CD4-positive, alpha-beta T cell treated with Interleukin-15 for 1 hour (primary cell): ENCODE results near the gene NDUFA6.

ENCODE experiments used
- DNase-seq: peaks from one replicate; pipeline ENCODE4 v3.0.0-alpha.2; 2020

NDUFA6 gene

GRCh38 chr22:42069801-42070516, 20.6 kb downstream of the NDUFA6 start:
- DNase-seq, result peak; percentile 23

GRCh38 chr22:42068291-42068690, 22.3 kb downstream of the NDUFA6 start:
- no peak for DNase-seq

- no peak for DNase-seq
Observed at GRCh38 chr22:42067671-42068251, 22.8 kb downstream of the NDUFA6 start.

GRCh38 chr22:42066937-42067336, 23.6 kb downstream of the NDUFA6 start:
- DNase-seq, result no peak

- no peak for DNase-seq
Observed at GRCh38 chr22:42066126-42066761, 24.3 kb downstream of the NDUFA6 start.

GRCh38 chr22:42065438-42066125, 25.0 kb downstream of the NDUFA6 start:
- no peak for DNase-seq

GRCh38 chr22:42064629-42065028, 25.9 kb downstream of the NDUFA6 start:
- DNase-seq, result no peak

- no peak for DNase-seq
Observed at GRCh38 chr22:42062506-42063170, 27.9 kb downstream of the NDUFA6 start.

- no peak for DNase-seq
Observed at GRCh38 chr22:42061041-42061440, 29.5 kb downstream of the NDUFA6 start.

GRCh38 chr22:42060489-42060888, 30.1 kb downstream of the NDUFA6 start:
- no peak for DNase-seq

- DNase-seq, result no peak
Observed at GRCh38 chr22:42056757-42057511, 33.6 kb downstream of the NDUFA6 start.

GRCh38 chr22:42052765-42053164, 37.8 kb downstream of the NDUFA6 start:
- DNase-seq, result no peak

GRCh38 chr22:42050641-42051180, 39.9 kb downstream of the NDUFA6 start:
- DNase-seq, result no peak

GRCh38 chr22:42041784-42042183, 48.8 kb downstream of the NDUFA6 start:
- DNase-seq, result no peak

- DNase-seq, result no peak
Observed at GRCh38 chr22:42039271-42039670, 51.3 kb downstream of the NDUFA6 start.
